ENCODE results near the gene WSCD2. TPM values are rescaled to one million over a fixed set of nuclear protein-coding genes. Genes with fewer than 3 reads are reported as not detected.

Gene WSCD2
- total RNA-seq, 2 experiments from 2014 or later: not detected

- Histone ChIP-seq H3K4me2 (ENCODE audit: low read length) (no peak overlapping the region), H3K27ac (ENCODE audit: low read depth, low read length, poor library complexity, severe bottlenecking) (no peak overlapping the region), H3K9me2 (ENCODE audit: insufficient read depth, low read length) (no peaks in the 10 kb centered on the region), H2AFZ (ENCODE audit: low read length) (no peak overlapping the region), H3K4me3 (ENCODE audit: low read depth, low read length, poor library complexity, severe bottlenecking) (no peak overlapping the region), H4K20me1 (ENCODE audit: insufficient read depth, low read length) (no peaks in the 10 kb centered on the region), H3K36me3 (ENCODE audit: insufficient read depth, low read length) (no peaks in the 10 kb centered on the region), H3K79me2 (ENCODE audit: insufficient read depth, low read depth, low read length) (no peaks in the 10 kb centered on the region), H3K4me1 (ENCODE audit: insufficient read depth, low read length, poor library complexity, severe bottlenecking) (no peaks in the 10 kb centered on the region), H3K9me3 (ENCODE audit: low read length) (no peaks in the 10 kb centered on the region)
- no peak for DNase-seq (ENCODE audit: low spot score)
- intact Hi-C loops (cut with micrococcal nuclease; ENCODE audit: unreplicated experiment): no loop called here
- no peak for TF ChIP-seq EZH2phosphoT487 (IDR thresholded peaks at IDR 0.05; ENCODE audit: borderline replicate concordance, low read depth, low read length)
- TF ChIP-seq, protein P1, sequence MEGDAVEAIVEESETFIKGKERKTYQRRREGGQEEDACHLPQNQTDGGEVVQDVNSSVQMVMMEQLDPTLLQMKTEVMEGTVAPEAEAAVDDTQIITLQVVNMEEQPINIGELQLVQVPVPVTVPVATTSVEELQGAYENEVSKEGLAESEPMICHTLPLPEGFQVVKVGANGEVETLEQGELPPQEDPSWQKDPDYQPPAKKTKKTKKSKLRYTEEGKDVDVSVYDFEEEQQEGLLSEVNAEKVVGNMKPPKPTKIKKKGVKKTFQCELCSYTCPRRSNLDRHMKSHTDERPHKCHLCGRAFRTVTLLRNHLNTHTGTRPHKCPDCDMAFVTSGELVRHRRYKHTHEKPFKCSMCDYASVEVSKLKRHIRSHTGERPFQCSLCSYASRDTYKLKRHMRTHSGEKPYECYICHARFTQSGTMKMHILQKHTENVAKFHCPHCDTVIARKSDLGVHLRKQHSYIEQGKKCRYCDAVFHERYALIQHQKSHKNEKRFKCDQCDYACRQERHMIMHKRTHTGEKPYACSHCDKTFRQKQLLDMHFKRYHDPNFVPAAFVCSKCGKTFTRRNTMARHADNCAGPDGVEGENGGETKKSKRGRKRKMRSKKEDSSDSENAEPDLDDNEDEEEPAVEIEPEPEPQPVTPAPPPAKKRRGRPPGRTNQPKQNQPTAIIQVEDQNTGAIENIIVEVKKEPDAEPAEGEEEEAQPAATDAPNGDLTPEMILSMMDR (conservative IDR thresholded peaks at IDR 0.05; ENCODE audit: low read length): no peak
- POLR2A ChIA-PET: interaction anchor here (1.1 kb wide), 1 partner anchor 10 kb away, joined by 3 read pairs; no protein-coding TSS in a partner anchor
- CTCF ChIA-PET (ENCODE audit: unreplicated experiment): no interaction called here
- BruUV-seq (replicated peaks): no TSS peak
Observed at GRCh38 chr12:108205864-108206263, 76.8 kb downstream of the WSCD2 start.

GRCh38 chr12:108207791-108208730, 79.0 kb downstream of the WSCD2 start:
- Histone ChIP-seq H3K36me3 (ENCODE audit: insufficient read depth, low read length) (no peaks in the 10 kb centered on the region), H3K4me3 (ENCODE audit: low read depth, low read length, poor library complexity, severe bottlenecking) (no peak overlapping the region), H4K20me1 (ENCODE audit: insufficient read depth, low read length) (no peaks in the 10 kb centered on the region), H3K9me2 (ENCODE audit: insufficient read depth, low read length) (no peaks in the 10 kb centered on the region), H3K9me3 (ENCODE audit: low read length) (no peaks in the 10 kb centered on the region), H3K4me1 (ENCODE audit: insufficient read depth, low read length, poor library complexity, severe bottlenecking) (no peaks in the 10 kb centered on the region), H2AFZ (ENCODE audit: low read length) (no peak overlapping the region), H3K79me2 (ENCODE audit: insufficient read depth, low read depth, low read length) (no peaks in the 10 kb centered on the region), H3K27ac (ENCODE audit: low read depth, low read length, poor library complexity, severe bottlenecking) (no peak overlapping the region), H3K4me2 (ENCODE audit: low read length) (no peak overlapping the region)
- CTCF ChIA-PET (ENCODE audit: unreplicated experiment): no interaction called here
- intact Hi-C loops (cut with micrococcal nuclease; ENCODE audit: unreplicated experiment): no loop called here
- POLR2A ChIA-PET: interaction anchor here (1.2 kb wide), 1 partner anchor 8 kb away, joined by 4 read pairs; no protein-coding TSS in a partner anchor
- TF ChIP-seq EZH2phosphoT487 (IDR thresholded peaks at IDR 0.05; ENCODE audit: borderline replicate concordance, low read depth, low read length): no peak
- TF ChIP-seq, protein P1 (conservative IDR thresholded peaks at IDR 0.05; ENCODE audit: low read length): no peak
- no peak for DNase-seq (ENCODE audit: low spot score)
- BruUV-seq (replicated peaks): no TSS peak

DNA sequence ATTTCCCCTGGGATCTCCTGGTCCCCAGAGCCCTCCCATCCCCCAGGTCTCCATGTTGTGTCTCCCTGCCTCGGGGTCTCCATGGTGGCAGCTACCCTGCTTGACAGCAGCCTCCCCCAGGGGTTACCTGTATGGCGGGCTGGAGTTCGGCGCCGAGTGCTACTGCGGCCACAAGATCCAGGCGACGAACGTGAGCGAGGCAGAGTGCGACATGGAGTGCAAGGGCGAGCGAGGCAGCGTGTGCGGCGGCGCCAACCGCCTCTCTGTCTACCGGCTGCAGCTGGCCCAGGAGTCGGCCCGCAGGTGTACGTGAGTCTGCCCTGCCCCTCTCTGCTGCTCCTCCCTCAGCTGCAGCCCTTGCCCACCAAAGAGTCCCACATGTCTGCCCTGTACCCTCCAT, 80.9 kb downstream of the WSCD2 start:
- no peak for TF ChIP-seq EZH2phosphoT487 (IDR thresholded peaks at IDR 0.05; ENCODE audit: borderline replicate concordance, low read depth, low read length)
- TF ChIP-seq, protein P1 (conservative IDR thresholded peaks at IDR 0.05; ENCODE audit: low read length): no peak
- intact Hi-C loops (cut with micrococcal nuclease; ENCODE audit: unreplicated experiment): no loop called here
- H3K4me2 ChIP-seq (ENCODE audit: low read length): no peak overlapping the region
- H3K27ac ChIP-seq (ENCODE audit: low read depth, low read length, poor library complexity, severe bottlenecking): no peak overlapping the region
- no peaks in the 10 kb centered on the region for H3K36me3 ChIP-seq (ENCODE audit: insufficient read depth, low read length)
- no peaks in the 10 kb centered on the region for H3K4me1 ChIP-seq (ENCODE audit: insufficient read depth, low read length, poor library complexity, severe bottlenecking)
- H3K9me3 ChIP-seq (ENCODE audit: low read length): no peaks in the 10 kb centered on the region
- no peak overlapping the region for H3K4me3 ChIP-seq (ENCODE audit: low read depth, low read length, poor library complexity, severe bottlenecking)
- no peak overlapping the region for H2AFZ ChIP-seq (ENCODE audit: low read length)
- ChIA-PET CTCF (ENCODE audit: unreplicated experiment) (no interaction called here), POLR2A (no interaction called here)
- no peaks in the 10 kb centered on the region for H3K9me2 ChIP-seq (ENCODE audit: insufficient read depth, low read length)
- no TSS peak for BruUV-seq (replicated peaks)
- no peaks in the 10 kb centered on the region for H4K20me1 ChIP-seq (ENCODE audit: insufficient read depth, low read length)
- no peak for DNase-seq (ENCODE audit: low spot score)
- H3K79me2 ChIP-seq (ENCODE audit: insufficient read depth, low read depth, low read length): no peaks in the 10 kb centered on the region
